Effector memory CD4-positive, alpha-beta T cell (primary cell): Measurements from ENCODE around the gene ADH5.
"Not testable (repeated sequence)": the region's sequence is repeated elsewhere in the genome, so short reads cannot be mapped to it uniquely, and the experiment has no call there.

Source experiments
- DNase-seq, 3 donors: peaks; one replicate each; pipeline ENCODE4 v3.0.0-alpha.2; 2020
- H3K27ac ChIP-seq: 2 replicates; pipeline ENCODE4 v1.7.0; 2013; ENCODE audit warnings: mild to moderate bottlenecking, low read length, moderate library complexity; ENCODE audit not compliant: insufficient read depth, poor library complexity, severe bottlenecking
- H3K27me3 ChIP-seq: replicated peaks from 2 replicates; pipeline ENCODE4 v1.7.0; 2013; ENCODE audit warnings: mild to moderate bottlenecking, low read length; ENCODE audit not compliant: insufficient read depth, control insufficient read depth, poor library complexity, severe bottlenecking
- H3K36me3 ChIP-seq: 2 replicates; pipeline ENCODE4 v1.7.0; 2013; ENCODE audit warnings: mild to moderate bottlenecking, low read length, moderate library complexity; ENCODE audit not compliant: control insufficient read depth, insufficient read depth
- H3K4me1 ChIP-seq: 2 replicates; pipeline ENCODE4 v1.7.0; 2013; ENCODE audit warnings: low read length, mild to moderate bottlenecking; ENCODE audit not compliant: control insufficient read depth, insufficient read depth, poor library complexity, severe bottlenecking
- H3K4me3 ChIP-seq: 2 replicates; pipeline ENCODE4 v1.7.0; 2013; ENCODE audit warnings: low read length, low read depth, mild to moderate bottlenecking; ENCODE audit not compliant: insufficient read depth, poor library complexity, severe bottlenecking
- H3K9me3 ChIP-seq: 2 replicates; pipeline ENCODE4 v1.7.0; 2013; ENCODE audit warnings: mild to moderate bottlenecking, low read length, moderate library complexity; ENCODE audit not compliant: control insufficient read depth

Gene ADH5

GRCh38 chr4:99024481-99025275, 63.9 kb downstream of the ADH5 start:
- peaks cover 13% of the 10 kb centered on the region for H3K9me3 ChIP-seq
- no peak overlapping the region for H3K27ac ChIP-seq

GRCh38 chr4:99023800-99024251, 64.8 kb downstream of the ADH5 start:
- H3K9me3 ChIP-seq: peaks cover 13% of the 10 kb centered on the region
- DNase-seq, H3K27ac ChIP-seq, H3K27me3 ChIP-seq, H3K4me3 ChIP-seq, H3K36me3 ChIP-seq, H3K4me1 ChIP-seq: not testable (repeated sequence)

More at GRCh38 chr4:99024481-99025275, 63.9 kb downstream of the ADH5 start:
- Histone ChIP-seq H3K4me1 (no peaks in the 10 kb centered on the region), H3K4me3 (no peak overlapping the region), H3K36me3 (no peaks in the 10 kb centered on the region), H3K27me3 (no peaks in the 10 kb centered on the region)
- DNase-seq: no peak

GRCh38 chr4:99022566-99022965, 66.0 kb downstream of the ADH5 start:
- H3K27ac ChIP-seq: no peak overlapping the region
- H3K4me1 ChIP-seq: no peaks in the 10 kb centered on the region
- H3K27me3 ChIP-seq: no peaks in the 10 kb centered on the region
- no peak for DNase-seq
- no peak overlapping the region for H3K4me3 ChIP-seq
- peaks cover 13% of the 10 kb centered on the region for H3K9me3 ChIP-seq
- no peaks in the 10 kb centered on the region for H3K36me3 ChIP-seq

- Histone ChIP-seq H3K4me3 (no peak overlapping the region), H3K27ac (no peak overlapping the region), H3K36me3 (no peaks in the 10 kb centered on the region), H3K27me3 (no peaks in the 10 kb centered on the region), H3K4me1 (no peaks in the 10 kb centered on the region), H3K9me3 (peaks cover 13% of the 10 kb centered on the region)
- DNase-seq: no peak
Observed at GRCh38 chr4:99021386-99021785, 67.2 kb downstream of the ADH5 start.
